ENCODE results near the gene MME.

DNA sequence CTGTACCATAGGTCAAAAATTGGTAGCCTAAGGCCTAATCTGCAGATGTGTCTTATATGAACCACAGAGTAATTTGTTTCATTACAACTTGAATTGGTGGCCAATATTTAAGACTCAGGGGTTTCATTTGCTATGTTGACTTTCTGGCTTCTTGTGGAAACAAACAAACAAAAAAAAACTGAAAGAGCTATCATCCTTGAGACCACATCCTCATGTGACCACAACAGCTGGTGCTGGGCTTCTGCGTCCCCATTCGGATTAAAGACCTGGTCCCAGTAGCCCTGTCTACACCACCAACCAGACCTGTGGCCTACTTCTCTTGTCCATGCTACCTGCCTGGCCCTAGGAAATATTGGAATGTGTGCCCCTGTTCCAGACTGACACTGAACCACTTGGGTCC, 151.7 kb downstream of the MME start:
- TF ChIP-seq, protein P1, sequence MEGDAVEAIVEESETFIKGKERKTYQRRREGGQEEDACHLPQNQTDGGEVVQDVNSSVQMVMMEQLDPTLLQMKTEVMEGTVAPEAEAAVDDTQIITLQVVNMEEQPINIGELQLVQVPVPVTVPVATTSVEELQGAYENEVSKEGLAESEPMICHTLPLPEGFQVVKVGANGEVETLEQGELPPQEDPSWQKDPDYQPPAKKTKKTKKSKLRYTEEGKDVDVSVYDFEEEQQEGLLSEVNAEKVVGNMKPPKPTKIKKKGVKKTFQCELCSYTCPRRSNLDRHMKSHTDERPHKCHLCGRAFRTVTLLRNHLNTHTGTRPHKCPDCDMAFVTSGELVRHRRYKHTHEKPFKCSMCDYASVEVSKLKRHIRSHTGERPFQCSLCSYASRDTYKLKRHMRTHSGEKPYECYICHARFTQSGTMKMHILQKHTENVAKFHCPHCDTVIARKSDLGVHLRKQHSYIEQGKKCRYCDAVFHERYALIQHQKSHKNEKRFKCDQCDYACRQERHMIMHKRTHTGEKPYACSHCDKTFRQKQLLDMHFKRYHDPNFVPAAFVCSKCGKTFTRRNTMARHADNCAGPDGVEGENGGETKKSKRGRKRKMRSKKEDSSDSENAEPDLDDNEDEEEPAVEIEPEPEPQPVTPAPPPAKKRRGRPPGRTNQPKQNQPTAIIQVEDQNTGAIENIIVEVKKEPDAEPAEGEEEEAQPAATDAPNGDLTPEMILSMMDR (IDR thresholded peaks at IDR 0.05), result no peak
- TF ChIP-seq POLR2A (IDR thresholded peaks at IDR 0.05), result no peak
